Stimulated activated CD4-positive, alpha-beta T cell treated with anti-CD3 and anti-CD28 coated beads, Interleukin-15, amount 100 ng/mL, for 24 hours (primary cell): ENCODE measurements around the gene ADAMTSL1.

Source experiments
- DNase-seq: peaks from one replicate; pipeline ENCODE4 v3.0.0-alpha.2; 2020

The ADAMTSL1 gene

DNA sequence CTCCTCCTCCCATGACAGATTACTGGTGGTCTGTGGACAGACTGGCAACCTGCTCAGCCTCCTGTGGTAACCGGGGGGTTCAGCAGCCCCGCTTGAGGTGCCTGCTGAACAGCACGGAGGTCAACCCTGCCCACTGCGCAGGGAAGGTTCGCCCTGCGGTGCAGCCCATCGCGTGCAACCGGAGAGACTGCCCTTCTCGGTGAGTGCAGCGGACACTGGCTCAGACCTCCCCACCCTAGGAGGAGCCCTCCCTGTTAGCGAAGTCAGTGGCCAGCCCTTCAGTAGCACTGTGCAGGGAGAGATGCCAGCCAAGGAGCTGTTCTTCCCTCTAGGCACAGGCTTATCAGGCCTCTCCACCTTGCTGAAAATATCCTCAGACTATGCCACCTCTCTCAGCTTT is 415.6 kb downstream of the ADAMTSL1 start:
- DNase-seq: no peak

DNA sequence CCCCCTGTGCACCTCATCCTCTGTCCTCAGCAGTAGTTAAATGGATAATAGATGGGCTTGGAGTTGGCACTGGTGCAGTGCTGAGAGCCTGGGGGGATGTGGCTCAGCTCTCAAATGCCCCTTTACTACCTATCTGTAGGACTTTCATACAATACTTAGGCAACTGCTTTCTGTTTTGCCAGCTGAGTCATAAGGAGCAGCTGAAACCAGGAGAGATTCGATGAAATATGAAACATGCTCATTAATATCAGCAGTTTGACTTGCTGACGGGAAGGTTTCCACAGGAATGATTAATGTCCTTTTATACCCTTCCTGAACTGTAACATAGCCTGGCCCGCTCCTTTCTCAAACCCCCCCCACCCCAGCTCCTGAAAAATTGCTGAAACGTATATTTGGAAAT is 416.4 kb downstream of the ADAMTSL1 start:
- no peak for DNase-seq

DNA sequence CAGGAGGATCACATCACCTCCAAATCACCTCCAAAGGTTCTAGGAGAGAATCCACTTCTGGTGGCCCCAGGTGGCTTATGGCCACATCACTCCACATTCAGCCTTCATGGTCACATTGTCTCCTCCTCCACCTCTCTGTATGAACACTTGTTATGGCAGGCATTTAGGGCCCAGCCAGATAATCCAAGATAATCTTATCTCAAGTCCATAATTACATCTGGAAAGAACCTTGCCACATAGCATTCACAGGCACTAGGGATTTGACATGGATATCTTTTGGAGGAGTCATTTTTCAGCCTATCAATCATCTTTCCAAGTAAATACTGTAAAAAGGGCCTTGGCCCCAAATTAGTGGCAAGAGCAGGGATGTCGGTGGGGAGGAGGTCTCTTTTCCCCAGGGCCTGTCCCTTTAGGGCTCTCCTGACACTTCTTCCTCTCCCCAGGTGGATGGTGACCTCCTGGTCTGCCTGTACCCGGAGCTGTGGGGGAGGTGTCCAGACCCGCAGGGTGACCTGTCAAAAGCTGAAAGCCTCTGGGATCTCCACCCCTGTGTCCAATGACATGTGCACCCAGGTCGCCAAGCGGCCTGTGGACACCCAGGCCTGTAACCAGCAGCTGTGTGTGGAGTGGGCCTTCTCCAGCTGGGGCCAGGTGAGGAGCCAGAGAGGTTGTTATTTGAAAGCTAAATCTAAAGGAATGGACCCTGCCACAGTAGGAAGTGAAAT is 418.2 kb downstream of the ADAMTSL1 start:
- no peak for DNase-seq

DNA sequence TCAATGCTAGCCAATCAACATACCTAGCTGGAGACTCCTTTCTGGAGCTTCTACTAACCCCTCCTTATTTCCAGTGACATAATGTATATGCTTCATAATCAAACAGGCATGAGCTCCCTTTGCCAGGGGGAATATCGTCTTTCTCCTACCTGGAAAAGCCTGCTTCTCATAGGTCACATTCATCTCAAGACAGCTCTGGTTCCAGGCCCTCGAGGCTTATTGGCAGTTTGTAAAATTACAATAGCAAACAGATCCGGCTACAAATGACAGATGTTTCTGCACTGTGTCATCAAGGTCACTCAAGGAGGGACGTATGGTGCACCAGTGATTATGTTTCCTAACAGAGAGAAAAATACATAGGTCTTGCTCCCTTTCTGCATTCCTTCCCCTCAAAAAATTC is 419.1 kb downstream of the ADAMTSL1 start:
- no peak for DNase-seq

DNA sequence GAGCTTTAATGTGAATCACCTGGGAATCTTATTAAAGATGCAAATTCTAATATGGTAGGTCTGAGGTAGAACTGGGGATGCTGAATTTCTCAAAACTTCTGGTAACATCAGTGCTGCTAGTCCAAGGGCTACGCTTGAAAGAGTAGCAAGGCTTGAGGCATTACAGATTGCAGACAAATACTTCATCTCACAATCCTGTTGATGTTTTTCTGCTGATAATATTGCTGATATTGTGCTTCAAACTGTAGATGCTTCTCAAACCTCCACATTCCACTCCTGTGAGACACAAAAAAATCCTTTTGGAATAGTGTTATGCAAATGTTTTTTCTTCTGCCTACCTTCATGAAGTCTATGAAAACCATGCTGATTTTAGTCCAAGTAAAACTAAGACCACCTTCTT is 419.5 kb downstream of the ADAMTSL1 start:
- no peak for DNase-seq

DNA sequence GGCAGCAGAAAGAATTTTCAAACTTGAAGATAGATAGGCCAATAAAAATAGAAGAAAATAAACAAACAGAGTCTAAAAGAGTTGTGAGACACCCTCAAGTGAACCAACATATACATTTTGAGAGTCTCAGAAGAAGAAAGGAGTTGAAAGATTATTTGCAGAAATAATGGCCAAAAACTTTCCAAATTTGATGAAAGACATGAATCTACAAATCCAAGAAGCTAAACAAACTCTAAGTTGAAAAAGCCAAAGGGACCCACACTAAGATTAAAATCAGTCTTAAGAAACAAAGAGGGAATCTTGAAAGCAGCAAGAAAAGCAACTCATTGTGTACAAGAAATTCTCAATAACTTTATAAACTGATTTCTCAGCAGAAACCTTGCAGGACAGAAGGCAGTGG is 422.1 kb downstream of the ADAMTSL1 start:
- DNase-seq: no peak

DNA sequence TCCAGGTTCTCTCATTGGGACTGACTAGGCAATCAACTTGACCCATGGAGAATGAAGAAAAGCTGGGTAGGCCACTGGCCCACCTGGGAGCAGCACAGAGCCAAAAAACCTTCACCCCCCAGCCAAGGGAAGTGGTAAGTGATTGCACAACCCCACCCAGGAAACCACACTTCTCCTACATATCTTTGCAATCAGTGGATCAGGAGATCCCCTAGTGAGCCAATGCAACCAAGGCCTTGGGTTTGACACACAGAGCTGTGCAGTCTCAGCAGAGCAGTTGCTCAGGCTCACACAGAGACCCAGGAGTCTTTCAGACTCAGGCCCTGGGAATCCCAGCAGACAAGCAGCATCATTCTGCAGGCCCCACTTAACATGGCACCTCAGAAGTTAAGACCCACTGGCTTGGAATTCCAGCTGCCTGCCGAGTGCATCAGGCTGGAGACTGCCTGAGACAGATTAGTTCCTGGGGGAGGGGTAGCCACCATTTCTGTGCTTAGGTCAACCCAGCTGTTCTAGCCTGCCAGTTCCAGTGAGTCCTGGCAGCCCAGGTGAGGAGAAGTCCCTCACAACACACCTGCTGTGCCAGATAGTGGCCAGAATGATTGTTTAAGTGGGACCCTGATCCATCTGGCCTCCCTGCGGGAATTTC is 422.7 kb downstream of the ADAMTSL1 start:
- DNase-seq: no peak

DNA sequence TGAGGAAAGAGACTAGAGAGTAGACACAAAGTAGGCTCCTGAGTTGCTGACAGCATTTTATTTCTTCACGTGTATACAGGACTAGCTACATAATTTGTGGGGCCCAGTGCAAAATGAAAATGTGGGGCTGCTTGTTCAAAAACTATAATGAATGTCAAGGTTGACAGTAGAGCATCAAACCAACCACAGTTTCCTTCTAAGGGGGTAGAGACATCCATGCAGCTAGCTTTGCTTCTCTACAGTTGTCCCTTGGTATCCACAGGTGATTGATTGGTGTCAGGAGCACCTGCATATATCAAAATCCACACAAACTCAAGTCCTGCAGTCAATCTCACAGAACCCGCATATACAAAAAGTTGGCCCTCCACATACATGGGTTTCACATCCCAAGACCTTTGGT is 429.5 kb downstream of the ADAMTSL1 start:
- no peak for DNase-seq

DNA sequence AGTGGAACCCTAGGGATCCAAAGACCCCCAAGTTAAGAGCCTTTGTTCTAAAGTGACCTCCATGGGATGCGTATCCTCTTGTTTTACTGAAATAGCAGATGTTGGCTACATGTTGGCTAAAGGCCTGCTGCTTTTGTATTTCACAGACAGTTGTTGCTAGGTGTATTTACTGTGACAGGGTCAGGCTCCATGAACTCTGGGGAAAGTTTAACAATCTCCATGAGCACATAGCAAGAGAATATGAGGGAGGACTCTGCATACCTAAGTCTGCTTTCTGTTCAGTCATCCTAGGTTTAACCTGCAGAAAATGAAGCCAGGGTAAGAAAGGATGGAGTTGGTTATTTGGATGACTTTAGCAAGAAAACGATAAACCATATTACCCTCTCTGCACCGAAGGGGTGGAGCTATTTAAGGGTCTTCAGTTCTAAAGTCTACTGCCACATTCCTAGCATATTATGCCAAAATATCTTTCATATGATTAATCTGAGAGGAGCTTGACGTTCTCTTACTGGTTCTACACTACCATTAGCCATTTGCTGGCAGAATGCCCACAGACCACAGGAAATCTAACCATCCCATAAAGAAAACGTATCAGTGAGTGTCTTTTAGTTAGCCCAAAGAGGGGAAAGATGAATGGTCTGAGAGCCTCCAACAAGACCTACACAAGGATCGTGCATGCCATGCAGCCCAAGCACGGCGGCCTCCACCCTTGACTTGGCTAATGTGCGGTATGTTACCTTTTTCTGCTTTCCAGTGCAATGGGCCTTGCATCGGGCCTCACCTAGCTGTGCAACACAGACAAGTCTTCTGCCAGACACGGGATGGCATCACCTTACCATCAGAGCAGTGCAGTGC is 431.3 kb downstream of the ADAMTSL1 start:
- no peak for DNase-seq

DNA sequence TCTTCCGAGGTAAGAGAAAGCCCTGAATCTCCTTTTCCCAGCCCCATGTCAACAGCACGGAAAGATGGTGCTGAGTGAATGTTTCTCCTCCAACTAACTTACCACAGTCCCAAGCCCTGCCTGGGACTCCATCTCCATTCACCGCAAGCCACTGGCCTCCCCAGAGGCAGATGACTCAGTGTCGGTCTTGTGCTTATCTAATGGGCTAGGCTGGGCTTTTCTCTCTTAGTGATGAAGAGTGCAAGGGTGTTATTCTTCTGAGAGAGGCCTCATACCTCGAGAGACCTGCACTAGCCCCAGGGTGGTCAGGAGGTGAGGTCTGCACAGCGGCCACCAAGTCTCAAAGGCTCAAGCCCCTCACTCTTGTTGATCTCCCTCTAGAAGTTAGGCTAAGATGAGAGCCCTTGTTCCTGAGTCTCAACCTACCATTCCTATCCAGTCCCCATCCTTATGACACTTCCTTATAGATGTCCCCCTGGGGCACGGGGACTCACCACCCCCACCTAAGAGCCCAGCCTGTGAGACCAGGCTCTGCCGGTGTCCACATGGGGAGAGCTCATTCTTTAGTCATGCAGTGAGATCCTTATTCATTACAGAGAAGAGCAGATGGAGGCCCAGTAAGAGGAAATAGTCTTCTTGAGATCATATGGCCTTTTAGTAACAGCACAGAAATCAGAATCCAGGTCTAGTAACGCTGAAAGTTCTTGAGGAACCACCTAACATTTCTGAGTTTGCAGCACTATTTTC is 432.1 kb downstream of the ADAMTSL1 start:
- no peak for DNase-seq

DNA sequence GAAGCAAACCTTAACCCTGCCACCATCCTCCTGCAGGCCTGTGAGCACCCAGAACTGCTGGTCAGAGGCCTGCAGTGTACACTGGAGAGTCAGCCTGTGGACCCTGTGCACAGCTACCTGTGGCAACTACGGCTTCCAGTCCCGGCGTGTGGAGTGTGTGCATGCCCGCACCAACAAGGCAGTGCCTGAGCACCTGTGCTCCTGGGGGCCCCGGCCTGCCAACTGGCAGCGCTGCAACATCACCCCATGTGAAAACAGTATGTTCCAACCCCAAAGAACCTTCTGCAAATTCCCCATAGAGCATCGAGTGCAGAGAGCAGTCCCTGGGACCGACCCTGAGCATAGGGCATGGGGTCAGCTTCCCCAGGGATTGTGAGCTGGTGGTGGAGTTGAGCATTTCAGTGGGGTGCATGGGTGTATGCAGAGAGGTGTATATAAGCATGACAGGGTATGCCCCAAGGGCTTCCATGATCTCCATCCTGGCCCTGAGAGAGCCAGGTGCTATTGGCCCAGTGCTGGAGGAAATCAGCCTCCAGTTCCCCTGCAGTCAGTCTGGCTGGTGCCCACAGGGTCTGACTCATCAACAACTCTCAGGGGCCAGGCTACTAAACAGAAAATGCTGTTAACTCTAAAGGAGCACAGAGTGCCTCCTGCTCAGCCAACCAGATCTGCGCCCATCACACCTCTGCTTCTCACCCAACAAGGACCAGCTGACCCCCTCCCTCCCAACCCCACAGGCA is 432.9 kb downstream of the ADAMTSL1 start:
- DNase-seq: no peak

DNA sequence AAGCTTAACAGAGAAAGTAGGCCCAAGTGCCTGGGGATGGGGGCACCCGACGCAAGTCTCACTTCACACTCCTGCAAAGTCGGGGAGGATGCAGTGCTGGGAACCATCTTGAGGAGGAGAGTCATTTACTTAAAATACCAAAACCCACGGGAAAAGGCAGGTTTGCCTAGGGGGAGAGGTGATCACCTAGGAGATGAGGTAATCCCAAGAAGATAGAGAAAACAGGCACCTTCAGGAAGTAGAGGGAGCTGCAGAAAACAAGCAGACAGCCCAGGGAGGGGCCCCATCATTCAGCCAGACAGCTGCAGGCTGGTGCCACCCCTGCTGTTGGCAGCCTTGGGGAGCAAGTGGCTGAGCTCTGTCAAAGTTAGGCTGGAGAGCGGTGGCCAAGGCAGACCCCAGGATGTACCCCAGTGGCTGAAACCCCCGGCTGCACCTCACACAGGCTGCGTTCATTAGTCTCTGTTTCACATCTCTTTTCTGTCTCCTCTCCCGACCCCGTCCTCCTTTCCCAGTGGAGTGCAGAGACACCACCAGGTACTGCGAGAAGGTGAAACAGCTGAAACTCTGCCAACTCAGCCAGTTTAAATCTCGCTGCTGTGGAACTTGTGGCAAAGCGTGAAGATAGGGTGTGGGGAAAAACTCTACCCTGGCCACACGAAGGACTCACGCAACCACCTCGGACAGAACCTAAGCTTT is 434.1 kb downstream of the ADAMTSL1 start:
- no peak for DNase-seq

DNA sequence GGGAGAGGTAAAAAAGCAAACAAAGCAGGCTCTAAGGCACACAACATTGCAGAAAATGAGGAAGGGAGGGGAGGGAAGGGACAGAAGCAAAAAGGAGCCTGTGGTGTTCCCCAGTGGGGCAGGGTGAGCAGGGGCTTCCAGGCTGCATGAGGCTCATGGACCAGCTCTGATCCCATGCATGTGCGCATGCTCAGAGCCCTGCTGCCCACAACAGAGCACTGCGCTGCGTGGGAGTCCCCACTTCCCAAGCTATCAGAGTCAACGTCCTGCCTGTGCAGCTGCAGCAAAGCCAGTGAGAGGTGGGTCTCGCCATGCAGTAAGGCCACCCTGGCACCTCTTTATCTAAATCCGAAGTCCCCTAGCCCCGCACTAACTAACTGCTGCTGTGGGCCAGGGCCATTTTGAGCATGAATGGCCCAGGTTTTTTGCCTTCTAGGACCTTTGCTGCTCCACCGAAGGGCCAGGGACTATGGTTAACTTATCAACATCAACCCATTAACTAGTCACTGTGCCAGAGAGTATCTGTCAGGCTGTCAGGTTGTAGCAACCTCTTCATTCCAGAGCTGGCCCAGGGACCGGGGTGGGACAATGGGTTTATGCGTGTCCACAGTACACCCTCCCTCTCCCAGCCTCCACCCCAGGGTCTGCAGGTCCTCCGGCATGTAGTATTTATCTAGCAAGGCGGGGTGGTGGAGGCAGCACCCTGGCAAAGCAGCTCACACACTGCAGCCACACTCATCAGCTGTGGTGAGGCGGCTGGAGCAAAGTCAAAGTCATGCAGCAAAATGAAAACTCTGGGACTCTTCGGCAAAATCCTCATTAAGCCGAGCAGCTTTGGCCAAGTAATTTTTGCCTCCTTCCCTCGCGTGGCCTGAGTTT is 435.4 kb downstream of the ADAMTSL1 start:
- no peak for DNase-seq

DNA sequence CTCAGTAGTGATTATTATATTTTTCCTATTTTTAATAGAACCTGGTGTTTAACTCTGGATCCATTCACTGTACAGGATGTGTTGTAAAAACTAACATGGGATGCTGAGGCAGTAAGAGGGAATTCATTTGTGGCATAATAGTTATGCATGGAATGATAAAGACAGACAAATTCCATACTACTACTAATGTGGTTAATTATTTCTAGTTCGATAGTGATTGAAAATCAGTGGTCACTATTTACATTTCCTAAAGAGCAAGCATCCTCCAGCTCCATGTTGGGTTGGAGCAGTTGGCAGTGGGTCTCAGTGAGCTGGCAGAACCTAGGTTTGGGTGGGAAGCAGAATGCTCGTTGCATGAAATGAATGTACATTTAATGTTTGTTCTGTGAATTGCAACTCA is 436.5 kb downstream of the ADAMTSL1 start:
- no peak for DNase-seq

DNA sequence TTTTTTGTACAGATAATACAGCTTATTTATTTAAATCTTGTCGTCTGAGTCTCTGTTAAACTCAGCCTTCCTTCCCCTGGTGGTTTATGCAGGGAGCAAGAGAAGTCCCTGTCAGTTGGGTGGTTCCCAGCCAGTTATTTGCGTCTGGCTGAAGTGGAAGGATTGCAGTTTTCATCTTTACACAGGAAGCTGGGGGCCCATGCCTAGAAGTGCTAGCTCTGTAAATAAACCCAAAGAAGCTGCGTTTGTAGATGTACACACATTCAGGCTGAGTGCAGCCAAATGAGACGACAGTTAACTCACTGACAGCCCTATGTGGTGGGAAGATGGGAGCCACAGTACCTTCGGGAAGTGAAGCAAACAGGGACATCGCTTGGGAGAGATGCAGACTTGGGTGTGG is 437.0 kb downstream of the ADAMTSL1 start:
- DNase-seq: no peak

DNA sequence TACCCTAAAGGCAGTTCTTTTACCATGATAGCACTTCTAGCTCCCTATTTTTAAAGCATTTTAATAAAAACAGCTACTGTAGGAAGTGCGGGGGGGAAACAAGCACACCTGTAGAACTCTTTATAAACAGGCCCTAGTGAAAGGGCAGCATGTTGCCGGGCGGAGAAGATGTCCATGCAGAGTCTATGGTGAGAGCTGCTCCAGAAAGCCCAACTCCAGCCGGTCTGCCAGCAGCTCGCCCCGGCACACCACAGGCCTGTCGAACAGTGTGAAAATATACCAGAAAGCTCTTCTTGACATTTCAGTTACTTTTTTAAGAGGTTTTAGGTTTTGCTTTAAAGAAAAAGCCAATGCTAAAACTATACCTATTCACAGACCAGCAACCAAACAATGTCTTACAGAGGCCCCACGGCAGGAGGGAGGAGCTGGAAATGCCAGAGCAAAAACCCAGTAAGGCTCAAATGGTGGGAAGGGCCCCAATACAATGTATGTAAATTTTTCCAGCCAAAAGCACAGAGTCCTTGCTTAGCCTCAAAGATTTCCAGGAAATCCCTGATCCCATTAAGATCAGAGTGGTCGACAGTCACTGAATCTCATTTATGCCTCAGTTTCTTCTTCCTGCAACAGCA is 437.9 kb downstream of the ADAMTSL1 start:
- no peak for DNase-seq

DNA sequence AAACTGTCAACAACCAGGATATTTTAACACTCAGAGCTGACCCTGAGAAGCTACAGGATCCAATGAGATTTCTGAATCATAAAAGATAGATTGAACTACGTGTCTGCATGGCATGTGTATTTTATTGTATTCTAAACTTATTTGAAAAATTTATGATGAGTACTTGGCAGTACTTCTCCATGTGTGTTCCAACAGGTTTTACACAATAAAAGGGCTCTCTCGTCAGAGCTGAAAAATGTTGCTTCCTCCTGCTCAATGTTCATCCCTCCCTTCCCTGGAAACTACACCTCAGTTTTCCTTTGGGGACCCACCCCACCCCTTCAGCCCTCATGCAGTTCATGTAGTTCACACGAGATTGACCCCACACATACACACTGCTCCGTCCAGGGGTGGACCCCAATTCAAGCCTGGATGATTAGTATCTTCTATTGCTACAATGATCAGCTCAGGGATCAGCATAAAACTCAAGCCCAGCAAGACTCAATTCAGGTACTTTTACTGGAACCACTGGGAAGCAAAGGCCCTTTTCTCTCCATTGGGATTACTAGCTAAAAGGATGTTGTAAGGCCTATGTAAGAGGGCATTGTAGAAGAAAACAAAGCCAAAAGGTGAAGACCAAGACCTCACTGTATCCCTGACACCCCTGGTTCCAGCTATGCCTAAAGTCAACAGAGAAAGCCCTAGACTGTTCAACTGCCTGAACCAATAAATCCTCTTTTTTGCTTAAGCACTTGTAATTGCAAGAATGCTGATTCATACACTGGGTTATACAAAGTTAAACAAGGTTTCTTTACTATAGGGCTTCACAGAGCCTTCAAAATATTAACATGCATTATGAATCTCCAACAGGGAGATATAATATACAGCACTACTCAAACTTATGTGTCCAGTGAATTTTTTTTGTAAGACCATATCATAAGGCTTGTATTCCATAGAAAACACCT is 446.5 kb downstream of the ADAMTSL1 start:
- DNase-seq: no peak

DNA sequence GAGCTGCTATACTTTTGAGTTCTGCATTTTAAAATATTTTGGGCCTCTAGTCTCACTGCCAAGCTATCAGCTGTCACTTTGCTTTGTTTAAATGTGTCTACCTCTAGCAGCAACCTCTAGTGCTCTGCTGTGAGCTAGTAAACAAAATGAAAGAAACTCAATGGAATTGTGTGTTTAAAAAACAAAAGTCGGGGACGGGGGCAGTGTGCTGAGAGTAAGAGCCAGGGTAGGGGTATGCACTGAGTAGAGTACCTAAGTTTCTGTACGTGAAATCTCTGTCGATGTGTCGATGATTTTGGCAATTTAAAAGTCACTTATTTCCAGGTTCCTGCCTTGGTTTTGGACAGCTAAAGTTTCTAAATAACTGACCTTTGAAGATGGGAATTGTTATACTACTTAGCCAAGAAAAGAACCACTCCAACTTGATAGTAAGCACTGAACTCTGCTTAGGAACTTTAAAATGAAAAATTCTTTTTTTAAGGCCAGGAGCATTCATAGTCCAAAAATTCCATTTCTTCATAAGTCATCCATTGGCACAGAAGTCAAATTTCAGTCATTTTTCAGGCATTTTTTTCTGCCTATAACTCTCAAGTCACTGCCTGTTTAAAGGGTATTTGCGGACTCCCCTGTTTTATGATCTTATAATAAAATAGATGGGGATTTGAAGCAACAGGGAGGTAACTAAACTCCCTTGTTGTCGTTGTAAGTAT is 447.6 kb downstream of the ADAMTSL1 start:
- no peak for DNase-seq
